ENCODE results near the gene CFAP46. TPM values are rescaled to one million over a fixed set of nuclear protein-coding genes. Genes with fewer than 3 reads are reported as not detected.

Gene CFAP46
- total RNA-seq, 3 donors from 2014 or later (not counting 1 experiment from before 2014, with no cell fraction given) = 0.35 TPM; not detected in 2

GRCh38 chr10:132883391-132883881 lies 58.9 kb downstream of the CFAP46 start:
- H3K36me3 ChIP-seq (ENCODE audit: control insufficient read depth, insufficient read depth, low read length) = no peaks in the 10 kb centered on the region
- intact Hi-C loops (cut with micrococcal nuclease) = no loop called here
- ATAC-seq = no peak

GRCh38 chr10:132882069-132882951 lies 60.1 kb downstream of the CFAP46 start:
- Mint-ChIP-seq H3K4me3 (no peak overlapping the region), H3K36me3 (no peaks in the 10 kb centered on the region), H3K27me3 (ENCODE audit: low read depth in 2 of 2) (peaks cover 0 to 11% of the 10 kb centered on the region in 2 donors), H3K4me1 (peaks cover 0 to 8% of the 10 kb centered on the region in 2 donors), H3K9me3 (peaks cover 0 to 2% of the 10 kb centered on the region in 2 donors), H3K27ac (peak overlapping the region in 1 of 2 donors; percentile 69)
- peaks cover 2% of the 10 kb centered on the region for H3K4me1 ChIP-seq (ENCODE audit: control insufficient read depth, insufficient read depth, low read length)
- no peaks in the 10 kb centered on the region for H3K27me3 ChIP-seq (ENCODE audit: control insufficient read depth, insufficient read depth, low read length)
- no peak overlapping the region for H3K4me3 ChIP-seq (ENCODE audit: low read length)
- intact Hi-C loops (cut with micrococcal nuclease) = no loop called here
- WGBS (ENCODE audit: insufficient coverage) = 80% methylated on average over 18 of the region's 18 CpGs
- no peaks in the 10 kb centered on the region for H3K9me3 ChIP-seq (ENCODE audit: control insufficient read depth, insufficient read depth, low read length)
- TF ChIP-seq CTCF (IDR thresholded peaks at IDR 0.05) = no peak
- peak overlapping the region; percentile 26 for H3K27ac ChIP-seq (ENCODE audit: low read length)
- ATAC-seq = no peak
- DNase-seq = no peak
- no peaks in the 10 kb centered on the region for H3K36me3 ChIP-seq (ENCODE audit: control insufficient read depth, insufficient read depth, low read length)

More at GRCh38 chr10:132883391-132883881, 58.9 kb downstream of the CFAP46 start:
- Histone ChIP-seq H3K27me3 (ENCODE audit: control insufficient read depth, insufficient read depth, low read length) (no peaks in the 10 kb centered on the region), H3K4me1 (ENCODE audit: control insufficient read depth, insufficient read depth, low read length) (peaks cover 2% of the 10 kb centered on the region), H3K4me3 (ENCODE audit: low read length) (no peak overlapping the region), H3K9me3 (ENCODE audit: control insufficient read depth, insufficient read depth, low read length) (no peaks in the 10 kb centered on the region), H3K27ac (ENCODE audit: low read length) (no peak overlapping the region)
- no peak for TF ChIP-seq CTCF (IDR thresholded peaks at IDR 0.05)
- Mint-ChIP-seq H3K27me3 (ENCODE audit: low read depth in 2 of 2) (peaks cover 0 to 8% of the 10 kb centered on the region in 2 donors), H3K9me3 (peaks cover 0 to 2% of the 10 kb centered on the region in 2 donors), H3K4me3 (no peak overlapping the region), H3K4me1 (peaks cover 0 to 8% of the 10 kb centered on the region in 2 donors), H3K36me3 (no peaks in the 10 kb centered on the region), H3K27ac (no peak overlapping the region)
- DNase-seq = no peak
- WGBS (ENCODE audit: insufficient coverage) = 84% methylated on average over 20 of the region's 20 CpGs

- Histone ChIP-seq H3K27ac (ENCODE audit: low read length) (no peak overlapping the region), H3K36me3 (ENCODE audit: control insufficient read depth, insufficient read depth, low read length) (no peaks in the 10 kb centered on the region), H3K9me3 (ENCODE audit: control insufficient read depth, insufficient read depth, low read length) (no peaks in the 10 kb centered on the region), H3K27me3 (ENCODE audit: control insufficient read depth, insufficient read depth, low read length) (no peaks in the 10 kb centered on the region), H3K4me3 (ENCODE audit: low read length) (no peak overlapping the region), H3K4me1 (ENCODE audit: control insufficient read depth, insufficient read depth, low read length) (peaks cover 2% of the 10 kb centered on the region)
- Mint-ChIP-seq H3K36me3 (no peaks in the 10 kb centered on the region), H3K27ac (peak overlapping the region in 1 of 2 donors; percentile 69), H3K9me3 (peaks cover 0 to 2% of the 10 kb centered on the region in 2 donors), H3K4me1 (peaks cover 0 to 8% of the 10 kb centered on the region in 2 donors), H3K27me3 (ENCODE audit: low read depth in 2 of 2) (peaks cover 1 to 8% of the 10 kb centered on the region in 2 donors), H3K4me3 (no peak overlapping the region)
- ATAC-seq (no peak), DNase-seq (no peak)
- TF ChIP-seq CTCF (IDR thresholded peaks at IDR 0.05) = no peak
- intact Hi-C loops (cut with micrococcal nuclease) = no loop called here
- 91% methylated on average over 23 of the region's 23 CpGs for WGBS (ENCODE audit: insufficient coverage)
These were observed 61.0 kb downstream of the CFAP46 start for GRCh38 chr10:132881186-132881920.

Data from natural killer cell (primary cell).